Thyroid gland (tissue), 4 donors: ENCODE results near the gene PLSCR1.

ENCODE experiments used
- POLR2A ChIP-seq, 2 donors: fragments of 450-650 bp; IDR thresholded peaks; one replicate each; pipeline ENCODE4 v1.6.1; 2017; ENCODE audit warnings: antibody characterized with exemption in 2 of 2, mild to moderate bottlenecking in 2 of 2, moderate library complexity in 1 of 2
- TF ChIP-seq, protein P1 (sequence below), 6 experiments: fragments of 200-600 bp in 3 of 6; fragments of 450-650 bp in 3 of 6; sonication (generic) in 3 of 6; IDR thresholded peaks; one replicate each; pipeline ENCODE4 v1.5.1; 2016 to 2019; ENCODE audit warnings: antibody characterized with exemption in 6 of 6, mild to moderate bottlenecking in 2 of 6, inconsistent platforms in 1 of 6, moderate library complexity in 1 of 6

DNA sequence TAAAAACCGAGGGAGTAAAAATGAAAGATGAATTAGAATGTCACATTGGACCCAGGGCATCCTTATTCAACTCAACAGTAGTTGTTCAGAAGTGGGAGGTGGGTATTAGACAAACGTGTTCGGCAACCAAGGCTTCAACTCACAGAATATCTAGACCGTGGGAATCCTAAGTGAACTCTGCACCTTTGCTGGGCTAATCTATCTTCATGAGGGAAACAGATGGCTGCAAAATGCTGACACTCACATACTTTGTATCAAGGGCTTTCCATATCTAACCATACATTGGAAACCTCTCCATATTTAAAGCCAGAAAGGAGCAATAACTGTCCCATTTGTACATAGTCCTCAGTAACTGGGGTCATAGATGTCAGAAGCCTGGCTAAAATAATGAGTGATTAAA, 20.9 kb downstream of the PLSCR1 start:
- TF ChIP-seq, protein P1, sequence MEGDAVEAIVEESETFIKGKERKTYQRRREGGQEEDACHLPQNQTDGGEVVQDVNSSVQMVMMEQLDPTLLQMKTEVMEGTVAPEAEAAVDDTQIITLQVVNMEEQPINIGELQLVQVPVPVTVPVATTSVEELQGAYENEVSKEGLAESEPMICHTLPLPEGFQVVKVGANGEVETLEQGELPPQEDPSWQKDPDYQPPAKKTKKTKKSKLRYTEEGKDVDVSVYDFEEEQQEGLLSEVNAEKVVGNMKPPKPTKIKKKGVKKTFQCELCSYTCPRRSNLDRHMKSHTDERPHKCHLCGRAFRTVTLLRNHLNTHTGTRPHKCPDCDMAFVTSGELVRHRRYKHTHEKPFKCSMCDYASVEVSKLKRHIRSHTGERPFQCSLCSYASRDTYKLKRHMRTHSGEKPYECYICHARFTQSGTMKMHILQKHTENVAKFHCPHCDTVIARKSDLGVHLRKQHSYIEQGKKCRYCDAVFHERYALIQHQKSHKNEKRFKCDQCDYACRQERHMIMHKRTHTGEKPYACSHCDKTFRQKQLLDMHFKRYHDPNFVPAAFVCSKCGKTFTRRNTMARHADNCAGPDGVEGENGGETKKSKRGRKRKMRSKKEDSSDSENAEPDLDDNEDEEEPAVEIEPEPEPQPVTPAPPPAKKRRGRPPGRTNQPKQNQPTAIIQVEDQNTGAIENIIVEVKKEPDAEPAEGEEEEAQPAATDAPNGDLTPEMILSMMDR (IDR thresholded peaks at IDR 0.05): no peak
- no peak for TF ChIP-seq POLR2A (IDR thresholded peaks at IDR 0.05)
